Hepatocyte (in vitro differentiated cells): Measurements from ENCODE around the gene PRELID1. TPM values are rescaled to one million over a fixed set of nuclear protein-coding genes. Genes with fewer than 3 reads are reported as not detected.
"Not testable (repeated sequence)": the region's sequence is repeated elsewhere in the genome, so short reads cannot be mapped to it uniquely, and the experiment has no call there.

ENCODE experiments used
- DNase-seq: peaks from one replicate; pipeline ENCODE4 v3.0.0-alpha.2; 2016; ENCODE audit warnings: low spot score
- H2AFZ ChIP-seq: fragments of 200-600 bp; sonication (generic); 2 replicates; pipeline ENCODE4 v1.6.0; 2016; ENCODE audit warnings: antibody characterized with exemption, mild to moderate bottlenecking
- H3K27ac ChIP-seq: fragments of 200-600 bp; sonication (generic); 2 replicates; pipeline ENCODE4 v1.5.1; 2016; ENCODE audit warnings: mild to moderate bottlenecking
- H3K27me3 ChIP-seq: fragments of 200-600 bp; sonication (generic); 2 replicates; pipeline ENCODE4 v1.6.1; 2016
- H3K36me3 ChIP-seq: fragments of 200-600 bp; sonication (generic); replicated peaks from 2 replicates; pipeline ENCODE4 v1.5.1; 2016; ENCODE audit warnings: low read depth; ENCODE audit not compliant: insufficient read depth
- H3K4me1 ChIP-seq: fragments of 200-600 bp; sonication (generic); 2 replicates; pipeline ENCODE4 v1.5.1; 2016; ENCODE audit warnings: mild to moderate bottlenecking, moderate library complexity; ENCODE audit not compliant: insufficient read depth
- H3K4me2 ChIP-seq: fragments of 200-600 bp; sonication (generic); 2 replicates; pipeline ENCODE4 v1.6.0; 2016
- H3K4me3 ChIP-seq: fragments of 200-600 bp; sonication (generic); 2 replicates; pipeline ENCODE4 v1.5.1; 2016; ENCODE audit warnings: mild to moderate bottlenecking
- H3K79me2 ChIP-seq: fragments of 200-600 bp; sonication (generic); 2 replicates; pipeline ENCODE4 v1.6.0; 2017; ENCODE audit warnings: mild to moderate bottlenecking
- H3K9me2 ChIP-seq: fragments of 200-600 bp; sonication (generic); replicated peaks from 2 replicates; pipeline ENCODE4 v1.6.0; 2017; ENCODE audit warnings: mild to moderate bottlenecking; ENCODE audit not compliant: insufficient read depth
- H3K9me3 ChIP-seq: fragments of 200-600 bp; sonication (generic); 2 replicates; pipeline ENCODE4 v1.5.1; 2016; ENCODE audit warnings: low read depth, mild to moderate bottlenecking
- H4K20me1 ChIP-seq: fragments of 200-600 bp; sonication (generic); 2 replicates; pipeline ENCODE4 v1.6.0; 2016; ENCODE audit warnings: mild to moderate bottlenecking; ENCODE audit not compliant: insufficient read depth, poor library complexity, severe bottlenecking
- EZH2 ChIP-seq: fragments of 200-600 bp; sonication (generic); IDR thresholded peaks from 2 replicates; pipeline ENCODE4 v1.6.1; 2016; ENCODE audit warnings: antibody characterized with exemption, mild to moderate bottlenecking, borderline replicate concordance
- EZH2phosphoT487 ChIP-seq: fragments of 200-600 bp; sonication (generic); IDR thresholded peaks from one replicate; pipeline ENCODE4 v1.6.1; 2018; ENCODE audit warnings: antibody characterized with exemption, mild to moderate bottlenecking, low read depth, moderate library complexity; ENCODE audit not compliant: unreplicated experiment, severe bottlenecking
- WGBS: methylation state at CpG from one replicate; pipeline ENCODE4 v1.1.6; 2016; ENCODE audit warnings: low lambda C conversion rate; ENCODE audit errors: missing lambda C conversion rate; 5-methylcytosine and 5-hydroxymethylcytosine counted together
- polyA plus RNA-seq: library from polyadenylated mRNA; unstranded; fragments of >200 nt; fragmentation: Nextera tagmentation; extraction: Ambion mirVana; gene quantifications from 2 replicates; pipeline ENCODE4 v1.2.1, GENCODE V29; 2016
- total RNA-seq: library from RNA; depleted of rRNA; stranded (reverse); fragments of >200 nt; gene quantifications from 2 replicates; pipeline ENCODE4 v1.2.3, GENCODE V29; 2014
- TF ChIP-seq, protein P1 (sequence below): fragments of 200-600 bp; sonication (generic); IDR thresholded peaks from 2 replicates; pipeline ENCODE4 v1.5.1; 2016; ENCODE audit warnings: antibody characterized with exemption, mild to moderate bottlenecking; ENCODE audit not compliant: poor library complexity

PRELID1 gene
- total and polyA plus RNA-seq, 2 experiments from 2014 or later, result 228 to 282 TPM

DNA sequence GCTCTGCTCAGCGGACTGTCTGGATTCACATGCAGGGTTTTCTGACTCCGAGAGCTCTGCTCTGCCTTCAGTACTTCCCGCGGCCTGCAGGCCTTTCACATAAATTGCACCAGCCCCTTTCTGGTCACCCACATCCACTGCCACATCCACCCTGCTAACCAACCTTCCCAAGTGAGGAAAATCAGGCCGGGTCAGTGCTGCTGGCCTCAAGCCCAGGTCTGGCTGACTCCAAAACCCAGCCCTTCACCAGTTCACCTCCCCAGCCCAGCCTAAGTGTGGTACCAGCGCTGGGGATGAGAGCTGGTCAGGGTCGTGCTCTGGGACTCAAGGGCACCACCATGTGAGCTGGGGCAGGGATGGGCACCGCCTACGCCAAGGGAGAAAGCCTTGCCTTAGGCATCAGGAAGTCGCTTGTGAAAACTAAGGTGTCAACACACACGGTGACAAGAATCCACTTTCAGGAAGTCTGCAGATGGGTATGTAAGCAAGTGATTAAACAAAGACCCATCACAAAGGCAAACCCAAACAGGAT is 35.6 kb downstream of the PRELID1 start:
- H3K4me2 ChIP-seq, result no peak overlapping the region

DNA sequence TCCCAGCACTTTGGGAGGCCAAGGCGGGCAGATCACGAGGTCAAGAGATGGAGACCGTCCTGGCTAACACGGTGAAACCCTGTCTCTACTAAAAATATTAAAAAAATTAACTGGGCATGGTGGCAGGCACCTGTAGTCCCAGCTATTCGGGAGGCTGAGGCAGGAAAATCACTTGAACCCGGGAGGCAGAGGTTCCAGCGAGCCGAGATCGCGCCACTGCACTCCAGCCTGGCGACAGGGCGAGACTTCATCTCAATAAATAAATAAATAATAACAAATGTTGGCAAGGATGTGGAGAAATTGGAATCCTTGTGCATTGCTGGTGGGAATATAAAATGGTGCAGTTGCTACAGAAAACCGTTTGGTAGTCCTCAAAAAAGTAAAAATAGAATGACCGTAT is 39.4 kb downstream of the PRELID1 start:
- H4K20me1 ChIP-seq, result peaks cover 26% of the 10 kb centered on the region

More for the DNA sequence above, 35.6 kb downstream of the PRELID1 start:
- Histone ChIP-seq H3K4me1 (no peaks in the 10 kb centered on the region), H3K9me3 (no peaks in the 10 kb centered on the region), H3K9me2 (no peaks in the 10 kb centered on the region), H2AFZ (no peak overlapping the region), H3K27me3 (no peaks in the 10 kb centered on the region), H3K4me3 (no peak overlapping the region), H3K36me3 (no peaks in the 10 kb centered on the region), H4K20me1 (peaks cover 16% of the 10 kb centered on the region), H3K27ac (no peak overlapping the region), H3K79me2 (peaks cover 50% of the 10 kb centered on the region)
- WGBS, result 85% methylated on average over 11 of the region's 11 CpGs
- TF ChIP-seq EZH2phosphoT487, result no peak
- no peak for TF ChIP-seq EZH2
- TF ChIP-seq, protein P1, sequence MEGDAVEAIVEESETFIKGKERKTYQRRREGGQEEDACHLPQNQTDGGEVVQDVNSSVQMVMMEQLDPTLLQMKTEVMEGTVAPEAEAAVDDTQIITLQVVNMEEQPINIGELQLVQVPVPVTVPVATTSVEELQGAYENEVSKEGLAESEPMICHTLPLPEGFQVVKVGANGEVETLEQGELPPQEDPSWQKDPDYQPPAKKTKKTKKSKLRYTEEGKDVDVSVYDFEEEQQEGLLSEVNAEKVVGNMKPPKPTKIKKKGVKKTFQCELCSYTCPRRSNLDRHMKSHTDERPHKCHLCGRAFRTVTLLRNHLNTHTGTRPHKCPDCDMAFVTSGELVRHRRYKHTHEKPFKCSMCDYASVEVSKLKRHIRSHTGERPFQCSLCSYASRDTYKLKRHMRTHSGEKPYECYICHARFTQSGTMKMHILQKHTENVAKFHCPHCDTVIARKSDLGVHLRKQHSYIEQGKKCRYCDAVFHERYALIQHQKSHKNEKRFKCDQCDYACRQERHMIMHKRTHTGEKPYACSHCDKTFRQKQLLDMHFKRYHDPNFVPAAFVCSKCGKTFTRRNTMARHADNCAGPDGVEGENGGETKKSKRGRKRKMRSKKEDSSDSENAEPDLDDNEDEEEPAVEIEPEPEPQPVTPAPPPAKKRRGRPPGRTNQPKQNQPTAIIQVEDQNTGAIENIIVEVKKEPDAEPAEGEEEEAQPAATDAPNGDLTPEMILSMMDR, result no peak
- no peak for DNase-seq

GRCh38 chr5:177343777-177344176 is 40.2 kb downstream of the PRELID1 start:
- peaks cover 26% of the 10 kb centered on the region for H4K20me1 ChIP-seq
- H2AFZ ChIP-seq, result no peak overlapping the region
- H3K27ac ChIP-seq, result no peak overlapping the region
- no peak overlapping the region for H3K4me2 ChIP-seq
- H3K4me3 ChIP-seq, result no peak overlapping the region
- no peaks in the 10 kb centered on the region for H3K9me3 ChIP-seq
- no peak for DNase-seq
- no peak for TF ChIP-seq EZH2phosphoT487
- no peaks in the 10 kb centered on the region for H3K36me3 ChIP-seq
- peaks cover under 1% of the 10 kb centered on the region for H3K4me1 ChIP-seq
- no peaks in the 10 kb centered on the region for H3K9me2 ChIP-seq
- WGBS, result 99% methylated on average over 6 of the region's 6 CpGs
- H3K27me3 ChIP-seq, result no peaks in the 10 kb centered on the region
- H3K79me2 ChIP-seq, result peaks cover 96% of the 10 kb centered on the region

More for the DNA sequence above, 39.4 kb downstream of the PRELID1 start:
- not testable (repeated sequence) for H2AFZ ChIP-seq, H3K9me2 ChIP-seq, H3K4me2 ChIP-seq, H3K27ac ChIP-seq, H3K4me3 ChIP-seq, H3K4me1 ChIP-seq, H3K36me3 ChIP-seq, DNase-seq, H3K9me3 ChIP-seq, H3K27me3 ChIP-seq
- H3K79me2 ChIP-seq, result peaks cover 88% of the 10 kb centered on the region
- WGBS, result 96% methylated on average over 14 of the region's 14 CpGs

DNA sequence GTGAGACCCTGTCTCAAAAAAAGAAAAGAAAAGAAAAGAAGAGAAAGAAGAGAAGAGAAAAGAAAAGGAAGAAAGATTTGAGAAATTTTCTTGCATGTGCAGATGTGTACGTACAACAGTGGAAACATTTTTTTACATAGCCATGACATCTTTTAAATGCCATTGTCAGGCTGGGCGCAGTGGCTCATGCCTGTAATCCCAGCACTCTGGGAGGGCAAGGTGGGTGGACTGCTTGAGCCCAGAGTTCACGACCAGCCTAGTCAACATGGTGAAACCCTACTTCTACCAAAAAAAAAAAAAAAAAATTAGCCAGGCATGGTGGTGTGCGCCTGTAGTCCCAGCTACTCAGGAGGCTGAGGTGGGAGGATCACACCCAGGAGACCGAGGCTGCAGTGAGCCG is 41.3 kb downstream of the PRELID1 start:
- DNase-seq, result no peak
- 95% methylated on average over 6 of the region's 6 CpGs for WGBS
- Histone ChIP-seq H2AFZ (no peak overlapping the region), H3K4me1 (peaks cover 10% of the 10 kb centered on the region), H4K20me1 (peaks cover 21% of the 10 kb centered on the region), H3K36me3 (no peaks in the 10 kb centered on the region), H3K79me2 (peaks cover 98% of the 10 kb centered on the region), H3K9me3 (no peaks in the 10 kb centered on the region), H3K27ac (no peak overlapping the region), H3K4me3 (no peak overlapping the region), H3K27me3 (no peaks in the 10 kb centered on the region), H3K4me2 (no peak overlapping the region), H3K9me2 (no peaks in the 10 kb centered on the region)
- TF ChIP-seq EZH2, result no peak
- TF ChIP-seq EZH2phosphoT487, result no peak
- TF ChIP-seq, protein P1, result no peak
